Adipose tissue (tissue), 3 donors: ENCODE results near the gene KRTAP5-6. TPM values are rescaled to one million over a fixed set of nuclear protein-coding genes. Genes with fewer than 3 reads are reported as not detected.
"Not testable (repeated sequence)": the region's sequence is repeated elsewhere in the genome, so short reads cannot be mapped to it uniquely, and the experiment has no call there.

ENCODE experiments used
- H3K27ac ChIP-seq: one replicate; pipeline ENCODE4 v1.5.1; 2013; ENCODE audit warnings: low read depth, low read length
- WGBS, 3 donors: extraction: QIAGEN DNeasy Blood & Tissue Kit; methylation state at CpG; one replicate each; pipeline ENCODE4 v1.1.7; 2013; 5-methylcytosine and 5-hydroxymethylcytosine counted together
- polyA plus RNA-seq, 3 donors: library from polyadenylated mRNA; stranded (reverse); fragments of 200-250 nt; gene quantifications; one replicate each; pipeline ENCODE4 v1.2.3, GENCODE V29; 2013
- donor health status: healthy with polysubstance abuse.
- donor health status: Bipolar disorder and iron deficiency.
- donor health status: healthy.

The KRTAP5-6 gene
- polyA plus RNA-seq, 3 donors: not detected

- H3K27ac ChIP-seq: no peak overlapping the region
- 61 to 71% (median 70%) methylated on average over 11 of the region's 11 CpGs for WGBS, 3 donors
These were observed 21.3 kb upstream of the KRTAP5-6 start for GRCh38 chr11:1675536-1676228.

GRCh38 chr11:1676229-1676740, 20.7 kb upstream of the KRTAP5-6 start:
- H3K27ac ChIP-seq: no peak overlapping the region
- 51 to 88% (median 88%) methylated on average over 7 of the region's 7 CpGs for WGBS, 3 donors

- WGBS, 3 donors: 73 to 83% (median 76%) methylated on average over 10 of the region's 10 CpGs
These were observed 17.1 kb upstream of the KRTAP5-6 start for GRCh38 chr11:1679881-1680280.

GRCh38 chr11:1682225-1682905, 14.6 kb upstream of the KRTAP5-6 start:
- no peak overlapping the region for H3K27ac ChIP-seq
- WGBS, 3 donors: 35 to 58% (median 53%) methylated on average over 15 of the region's 15 CpGs

More at GRCh38 chr11:1679881-1680280, 17.1 kb upstream of the KRTAP5-6 start:
- no peak overlapping the region for H3K27ac ChIP-seq

DNA sequence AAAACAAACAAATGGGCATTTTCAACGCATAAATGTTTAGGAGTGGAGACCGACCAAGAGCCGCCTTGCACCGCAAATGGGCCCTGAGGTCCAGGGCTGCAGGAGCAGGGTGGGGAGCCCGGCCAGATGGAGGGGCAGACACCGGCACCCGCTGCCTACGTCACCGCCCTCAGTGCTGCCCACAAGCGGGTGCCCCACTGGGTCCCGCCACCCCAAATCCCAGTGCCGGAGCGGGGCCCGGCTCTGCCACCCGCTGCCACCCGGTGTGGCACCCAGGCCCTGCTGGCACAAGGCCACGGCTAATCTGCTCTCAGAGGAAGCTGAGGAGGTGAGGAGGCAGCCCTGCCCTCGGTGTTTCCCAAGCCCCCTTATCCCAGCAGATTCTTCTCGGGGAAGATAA, 13.8 kb upstream of the KRTAP5-6 start:
- 79 to 84% (median 84%) methylated on average over 17 to 19 of the region's 19 CpGs for WGBS, 3 donors
- H3K27ac ChIP-seq: not testable (repeated sequence)

- WGBS, 3 donors: 73 to 89% (median 87%) methylated on average over 10 to 13 of the region's 24 CpGs
These were observed 13.0 kb upstream of the KRTAP5-6 start for GRCh38 chr11:1683904-1684572.

DNA sequence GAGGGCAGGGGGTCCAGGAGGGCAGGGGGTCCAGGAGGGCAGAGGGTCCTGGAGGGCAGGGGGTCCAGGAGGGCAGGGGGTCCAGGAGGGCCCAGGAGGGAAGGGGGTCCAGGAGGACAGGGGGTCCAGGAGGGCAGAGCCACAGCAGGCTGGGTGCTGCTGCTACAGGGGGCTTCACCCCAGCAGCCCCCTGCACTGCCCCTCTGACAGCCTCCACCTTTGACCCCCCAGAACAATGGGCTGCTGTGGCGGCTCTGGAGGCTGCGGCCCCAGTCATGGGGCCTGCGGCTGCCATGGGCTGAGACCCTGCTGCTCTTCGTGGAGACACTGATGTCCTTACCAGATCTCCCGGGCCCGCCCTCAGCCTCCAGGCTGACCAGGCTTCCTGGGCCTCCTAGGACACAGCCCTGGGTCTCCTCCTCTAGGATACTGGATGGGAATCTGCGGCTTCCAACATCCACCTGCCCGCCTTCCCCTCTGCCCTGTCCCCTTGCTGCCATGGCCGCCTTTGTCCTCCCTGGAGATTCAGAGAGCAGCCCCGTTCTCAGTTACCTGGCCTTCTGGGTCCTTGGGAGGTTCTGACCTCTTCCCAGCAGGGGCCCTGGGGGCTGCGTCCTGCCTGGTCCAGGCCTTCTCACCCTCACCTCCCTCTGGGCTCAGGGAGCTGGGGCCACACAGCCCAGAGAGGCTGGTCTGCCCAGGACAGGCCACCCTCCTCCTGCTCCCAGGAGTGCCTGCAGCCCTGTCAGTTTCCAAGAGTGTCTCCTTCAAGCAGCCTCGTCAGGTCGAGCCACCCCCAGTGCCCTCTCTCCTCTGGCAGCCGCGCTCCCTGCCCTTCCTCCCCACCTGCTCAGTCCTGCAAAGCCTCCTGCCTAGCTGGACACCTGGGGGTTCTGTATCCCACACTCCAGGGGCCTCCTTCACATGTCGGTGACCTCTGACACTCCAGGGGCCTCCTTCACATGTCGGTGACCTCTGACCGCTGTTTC, 11.8 kb upstream of the KRTAP5-6 start:
- WGBS, 3 donors: 80 to 89% (median 87%) methylated on average over 11 to 14 of the region's 18 CpGs
- H3K27ac ChIP-seq: not testable (repeated sequence)

More at GRCh38 chr11:1683904-1684572, 13.0 kb upstream of the KRTAP5-6 start:
- not testable (repeated sequence) for H3K27ac ChIP-seq

DNA sequence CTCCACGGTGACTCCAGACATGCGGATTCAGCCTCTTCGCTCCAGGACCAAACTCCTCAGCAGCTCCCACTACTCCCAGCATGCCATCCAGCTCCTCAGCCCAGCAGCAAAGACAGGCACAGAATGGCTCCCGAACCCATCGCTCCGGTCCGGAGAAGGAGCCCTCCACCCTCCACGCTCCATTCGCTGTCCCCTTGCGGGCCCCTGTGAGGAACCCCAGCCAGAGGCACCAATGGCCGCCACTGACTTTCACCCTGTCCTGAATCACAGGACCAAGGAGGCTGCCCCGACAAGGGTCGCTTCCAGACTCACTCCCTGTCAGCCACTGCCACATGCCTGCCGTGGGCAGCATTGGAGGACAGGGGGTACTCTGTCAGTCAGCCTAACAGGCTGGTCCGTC, 10.8 kb upstream of the KRTAP5-6 start:
- H3K27ac ChIP-seq: not testable (repeated sequence)
- WGBS, 3 donors: 76 to 82% (median 77%) methylated on average over 11 to 12 of the region's 15 CpGs

- not testable (repeated sequence) for H3K27ac ChIP-seq
- WGBS, 3 donors: 63 to 72% (median 64%) methylated on average over 17 to 19 of the region's 19 CpGs
These were observed 8.6 kb upstream of the KRTAP5-6 start for GRCh38 chr11:1688336-1688947.

DNA sequence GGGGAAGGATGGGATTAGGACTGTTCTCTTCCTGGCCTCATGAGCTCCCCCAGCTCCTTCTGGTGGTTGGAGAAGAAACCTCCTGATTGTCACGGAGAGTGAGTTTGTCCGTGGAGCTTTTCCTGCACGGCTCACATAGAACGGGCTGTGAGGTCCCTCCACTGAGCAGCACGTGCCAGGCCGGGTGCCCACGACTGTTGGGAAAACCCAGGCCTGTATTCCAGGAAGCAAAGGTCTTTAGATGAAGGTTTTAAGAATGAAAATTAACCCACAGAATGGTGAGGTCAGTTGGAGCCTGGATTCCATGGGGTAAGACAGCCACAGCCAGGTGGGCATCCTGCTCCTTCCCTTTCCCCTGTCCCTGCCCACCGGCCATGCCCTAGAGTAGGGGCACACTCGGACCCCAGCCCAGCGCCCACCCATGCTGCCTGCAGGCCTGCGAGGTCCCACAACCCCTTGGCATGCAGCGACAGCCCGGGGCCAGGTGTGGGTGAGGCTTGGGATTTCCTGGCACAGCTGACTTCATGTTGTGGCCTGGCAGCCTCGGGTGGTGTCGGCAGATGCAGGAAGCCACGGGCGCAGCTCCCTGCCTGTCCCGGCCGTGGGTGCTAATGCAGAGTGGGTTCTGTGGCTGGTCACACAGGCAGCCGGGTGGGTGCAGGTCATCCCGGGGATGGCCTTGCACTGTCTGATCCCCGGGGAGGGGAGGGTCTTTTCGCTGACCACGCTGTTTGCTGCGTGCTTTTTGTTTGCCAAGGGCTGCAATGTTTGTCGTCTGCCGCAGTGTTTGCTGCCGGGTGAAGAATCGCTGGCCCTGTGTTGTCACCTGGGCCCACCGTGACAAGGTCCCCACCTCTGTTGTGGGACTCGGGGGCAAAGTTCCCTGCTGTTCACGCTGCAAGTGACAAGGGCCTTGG, 7.5 kb upstream of the KRTAP5-6 start:
- 59 to 69% (median 65%) methylated on average over 25 to 31 of the region's 32 CpGs for WGBS, 3 donors
- H3K27ac ChIP-seq: not testable (repeated sequence)

DNA sequence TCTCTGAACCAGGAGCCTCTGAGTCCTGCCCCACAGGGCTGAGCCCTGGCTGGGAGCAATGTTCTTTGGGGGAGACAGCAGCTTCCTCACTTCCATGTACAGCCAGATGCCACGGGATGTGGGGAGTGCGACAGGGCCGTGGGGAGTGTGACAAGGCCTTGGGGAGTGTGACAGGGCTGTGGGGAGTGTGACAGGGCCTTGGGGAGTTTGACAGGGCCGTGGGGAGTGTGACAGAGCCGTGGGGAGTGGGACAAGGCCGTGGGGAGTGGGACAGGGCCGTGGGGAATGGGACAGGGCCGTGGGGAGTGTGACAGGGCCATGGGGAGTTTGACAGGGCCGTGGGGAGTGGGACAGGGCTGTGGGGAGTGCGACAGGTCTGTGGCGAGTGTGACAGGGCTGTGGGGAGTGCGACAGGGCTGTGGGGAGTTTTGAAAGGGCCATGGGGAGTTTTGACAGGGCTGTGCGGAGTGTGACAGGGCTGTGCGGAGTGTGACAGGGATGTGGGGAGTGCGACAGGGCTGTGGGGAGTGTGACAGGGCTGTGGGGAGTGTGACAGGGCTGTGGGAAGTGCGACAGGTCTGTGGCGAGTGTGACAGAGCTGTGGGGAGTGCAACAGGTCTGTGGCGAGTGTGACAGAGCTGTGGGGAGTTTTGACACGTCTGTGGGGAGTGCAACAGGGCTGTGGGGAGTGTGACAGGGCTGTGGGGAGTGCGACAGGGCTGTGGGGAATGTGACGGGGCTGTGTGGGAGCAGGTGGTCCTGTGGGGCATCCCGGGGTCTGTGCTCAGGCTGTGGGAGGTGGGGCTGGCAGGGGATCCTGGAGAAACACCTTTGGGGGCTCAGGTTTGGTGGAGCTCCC, 6.6 kb upstream of the KRTAP5-6 start:
- no peak overlapping the region for H3K27ac ChIP-seq
- 70 to 79% (median 78%) methylated on average over 22 of the region's 22 CpGs for WGBS, 3 donors

GRCh38 chr11:1691026-1691877, 5.7 kb upstream of the KRTAP5-6 start:
- 72 to 77% (median 75%) methylated on average over 16 of the region's 16 CpGs for WGBS, 3 donors
- no peak overlapping the region for H3K27ac ChIP-seq

DNA sequence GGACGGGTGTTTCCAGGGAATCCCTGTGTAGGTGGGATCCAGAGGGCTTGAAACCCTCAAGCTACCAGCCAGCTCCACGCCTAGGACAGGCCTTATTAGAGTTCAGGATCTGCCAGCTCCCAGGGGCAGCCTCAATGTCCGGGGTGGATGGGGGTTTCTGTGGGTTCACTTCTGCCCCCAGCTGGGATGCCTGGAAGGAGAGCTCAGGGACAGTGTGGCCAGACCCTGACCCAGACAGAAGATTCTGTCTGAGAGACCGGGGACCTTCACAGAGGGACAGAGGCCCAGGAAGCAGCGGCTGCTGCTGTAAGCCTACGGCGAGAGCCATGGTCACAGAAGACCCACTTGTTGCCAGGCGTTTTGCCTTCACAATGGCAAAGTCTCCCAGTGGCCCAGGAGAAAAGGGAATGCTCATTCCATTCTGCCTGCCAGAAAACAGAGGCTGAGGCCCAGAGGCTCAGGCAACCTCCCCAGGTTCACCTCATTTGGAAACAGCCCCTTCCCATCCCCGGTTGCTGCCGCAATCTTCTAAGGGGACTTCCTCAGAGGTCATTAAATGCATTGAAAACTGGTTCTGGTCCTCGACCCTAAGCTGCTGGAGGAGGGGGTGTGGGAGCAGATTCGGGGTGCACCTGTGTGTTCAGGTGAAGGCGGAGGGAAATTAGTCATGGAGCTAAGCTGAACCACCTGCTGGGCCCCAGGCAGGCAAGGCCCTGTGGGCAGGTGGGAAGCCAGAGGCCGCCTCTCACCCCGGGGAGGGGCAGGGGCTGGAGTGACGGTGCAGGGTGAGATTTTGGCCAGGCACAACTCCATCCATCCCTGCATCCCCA, 4.9 kb upstream of the KRTAP5-6 start:
- WGBS, 3 donors: 83 to 84% (median 83%) methylated on average over 14 to 16 of the region's 16 CpGs

GRCh38 chr11:1692708-1693326, 4.2 kb upstream of the KRTAP5-6 start:
- 41 to 53% (median 46%) methylated on average over 20 of the region's 20 CpGs for WGBS, 3 donors

More for the DNA sequence above, 4.9 kb upstream of the KRTAP5-6 start:
- H3K27ac ChIP-seq: no peak overlapping the region

More at GRCh38 chr11:1692708-1693326, 4.2 kb upstream of the KRTAP5-6 start:
- H3K27ac ChIP-seq: no peak overlapping the region
